HK-2 (cell line): ENCODE results near the gene MRGPRG.
"Not testable (repeated sequence)": the region's sequence is repeated elsewhere in the genome, so short reads cannot be mapped to it uniquely, and the experiment has no call there.

Experiments used
- DNase-seq: peaks from one replicate; pipeline ENCODE4 v3.0.0-alpha.2; 2018; ENCODE audit not compliant: unreplicated experiment

Gene MRGPRG

DNA sequence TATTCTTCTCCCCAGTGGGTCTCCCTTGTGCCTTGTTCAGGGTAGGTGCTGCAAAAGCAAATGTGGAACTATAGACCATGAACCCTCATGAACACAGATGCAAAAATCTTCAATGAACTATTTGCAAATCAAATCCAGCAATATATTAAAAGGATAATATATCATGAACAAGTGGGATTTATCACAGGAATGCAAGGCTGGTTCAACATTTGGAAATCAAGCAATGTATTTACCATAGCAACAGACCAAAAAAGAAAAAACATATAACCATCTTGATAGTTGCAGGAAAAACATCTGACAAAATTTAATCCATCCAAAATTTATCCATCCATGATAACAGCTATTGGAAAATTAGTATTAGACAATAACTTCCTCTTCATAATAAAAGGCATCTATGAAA, 42.1 kb downstream of the MRGPRG start:
- DNase-seq: no peak

DNA sequence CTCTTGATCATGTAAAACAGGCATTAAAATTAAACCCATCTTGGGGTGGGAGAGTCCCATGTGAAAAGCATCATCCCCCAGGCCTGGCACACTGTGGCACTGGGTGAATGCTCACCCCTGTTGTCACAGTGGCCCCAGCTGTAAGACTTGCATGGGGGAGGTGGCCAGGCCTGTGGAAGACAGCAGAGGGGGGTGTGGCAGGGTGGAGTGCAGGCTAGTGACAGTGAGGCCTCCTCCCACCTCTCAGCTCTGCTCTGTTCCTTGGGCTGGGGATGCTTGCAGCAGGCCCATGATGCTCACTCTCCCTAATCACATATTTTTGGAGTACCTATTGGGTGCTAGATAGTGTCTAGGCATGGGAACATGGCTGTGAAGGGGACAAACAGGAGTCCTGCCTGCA, 43.4 kb downstream of the MRGPRG start:
- DNase-seq: no peak

DNA sequence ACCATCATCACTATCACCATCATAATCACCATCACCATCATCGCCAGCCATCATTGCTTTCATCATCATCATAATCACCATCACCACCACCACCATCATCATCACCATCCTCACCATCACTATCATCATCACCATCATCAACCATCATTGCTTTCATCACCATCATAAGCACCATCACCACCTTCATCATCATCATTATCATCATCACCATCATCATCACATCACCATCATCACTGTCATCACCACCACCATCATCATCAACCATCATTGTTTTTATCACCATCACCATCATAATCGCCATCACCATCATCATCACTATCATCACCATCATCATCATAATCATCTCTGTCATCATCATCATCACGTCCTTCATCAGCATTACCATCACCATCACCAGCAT, 44.2 kb downstream of the MRGPRG start:
- no peak for DNase-seq

DNA sequence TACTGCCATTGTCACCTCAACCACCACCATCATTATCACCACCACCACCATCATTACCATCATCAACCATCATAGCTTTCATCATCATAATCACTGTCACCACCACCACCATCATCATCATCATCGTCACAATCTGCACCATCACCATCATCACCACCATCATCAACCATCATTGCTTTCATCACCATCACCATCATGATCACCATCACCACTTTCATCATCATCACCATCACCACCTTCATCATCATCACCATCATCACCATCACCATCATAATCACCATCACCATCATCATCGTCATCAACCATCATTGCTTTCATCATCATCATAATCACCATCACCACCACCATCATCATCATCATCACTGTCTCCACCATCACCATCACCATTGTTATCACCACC, 44.8 kb downstream of the MRGPRG start:
- no peak for DNase-seq

DNA sequence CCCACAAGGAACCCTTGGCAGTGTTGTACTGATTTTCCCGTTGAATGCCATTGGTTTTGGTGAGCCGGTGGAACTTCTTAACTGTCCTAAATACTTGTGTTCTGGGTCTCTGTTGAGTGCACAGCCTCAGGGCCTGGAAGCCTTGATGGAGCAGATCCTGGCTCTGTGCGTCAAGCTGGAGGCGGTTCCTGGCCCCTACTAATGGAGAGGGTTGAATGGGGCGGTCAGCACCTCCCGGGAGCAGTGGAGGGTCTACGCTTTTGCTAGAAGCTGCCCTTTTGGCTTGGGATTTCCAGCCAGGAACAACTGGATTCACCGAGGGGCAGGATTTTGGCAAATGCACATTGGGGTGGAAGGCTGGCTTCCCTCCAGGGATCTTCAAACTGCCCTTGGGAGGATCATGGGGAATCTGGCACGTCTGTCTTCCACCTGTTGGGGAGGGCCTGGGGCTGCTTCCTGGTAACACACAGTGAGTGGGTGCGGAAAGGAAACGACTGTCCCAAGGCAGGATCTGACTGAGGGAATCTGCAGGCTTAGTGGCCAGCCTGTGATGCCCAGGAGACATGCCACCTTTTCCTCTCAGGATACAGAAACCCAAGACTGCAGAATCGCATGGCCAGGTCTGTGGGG, 46.6 kb downstream of the MRGPRG start:
- DNase-seq: no peak

DNA sequence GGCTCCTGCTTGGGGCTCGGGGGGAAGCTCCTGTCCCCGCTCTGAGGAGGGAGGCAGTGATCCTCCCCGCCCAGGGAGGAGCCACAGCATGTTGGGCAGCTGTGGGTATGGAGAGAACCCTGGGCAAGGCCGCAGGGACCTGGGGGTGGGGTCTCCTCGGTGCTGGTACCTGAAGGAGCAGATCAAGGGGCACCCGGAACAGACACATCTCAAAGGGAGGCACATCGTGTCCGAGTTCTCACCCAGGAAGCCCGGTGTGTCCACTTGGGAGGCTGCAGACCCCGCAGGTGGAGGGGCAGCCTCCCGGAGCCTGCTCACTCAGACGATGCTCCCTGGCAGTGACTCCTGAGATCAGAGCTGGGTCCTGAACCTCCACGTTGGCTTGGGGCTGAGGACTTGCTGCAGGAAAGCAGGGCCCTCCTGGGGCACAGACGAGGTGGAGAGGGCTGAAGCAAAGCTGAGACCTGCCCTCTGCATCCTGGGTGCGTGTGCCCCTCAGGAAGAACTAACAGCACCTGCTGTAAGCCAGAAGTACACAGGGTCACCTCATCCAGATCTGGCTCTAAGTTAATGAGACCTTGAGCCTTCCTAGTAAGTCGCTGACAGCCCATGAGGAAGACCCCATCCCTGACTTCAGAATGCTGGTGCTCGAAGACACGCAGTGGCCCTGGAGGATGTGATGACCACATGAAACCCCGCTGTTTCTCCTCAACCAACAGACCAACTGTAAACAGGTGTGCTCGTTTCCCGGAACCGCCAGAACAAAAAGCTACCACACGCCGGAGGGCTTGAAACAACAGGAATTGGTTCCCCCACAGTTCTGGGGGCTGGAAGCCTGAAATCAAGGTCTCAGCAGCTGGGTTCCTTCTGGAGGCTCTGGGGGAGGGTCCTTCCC, 47.6 kb downstream of the MRGPRG start:
- no peak for DNase-seq

DNA sequence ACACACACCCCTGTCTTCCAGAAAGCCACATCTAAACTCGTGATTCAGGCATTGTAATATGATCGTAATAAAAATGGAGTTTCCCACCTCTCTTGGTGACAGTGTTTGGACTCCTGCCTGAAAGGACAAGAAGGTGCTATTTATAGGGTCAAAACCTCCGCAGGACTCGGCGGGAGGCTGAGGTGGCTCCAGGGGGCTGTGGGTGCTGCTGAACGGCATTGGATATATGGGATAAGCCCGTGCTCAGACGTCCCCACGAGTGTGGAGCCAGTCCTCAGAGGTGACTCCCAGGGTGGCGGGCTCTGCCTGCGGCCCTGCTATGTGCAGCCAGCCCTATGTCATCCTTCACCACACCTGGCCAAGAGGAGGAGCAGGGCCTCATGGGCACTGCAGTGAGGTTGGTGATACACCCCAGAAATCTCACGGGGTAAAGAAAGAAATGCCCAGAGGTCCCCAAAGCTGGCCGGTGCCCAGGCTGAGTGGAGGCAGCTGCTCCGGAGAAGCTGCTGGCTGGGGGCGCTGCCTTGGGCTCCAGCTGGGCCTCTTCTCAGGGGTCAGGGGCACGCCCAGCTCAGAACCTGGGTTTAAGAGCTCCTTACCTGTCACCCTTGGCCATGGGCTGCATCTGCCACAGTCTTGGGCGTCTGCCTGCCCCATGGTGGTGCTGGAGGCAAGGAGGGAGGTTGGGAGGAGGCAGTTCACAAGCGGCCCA, 48.4 kb downstream of the MRGPRG start:
- no peak for DNase-seq

DNA sequence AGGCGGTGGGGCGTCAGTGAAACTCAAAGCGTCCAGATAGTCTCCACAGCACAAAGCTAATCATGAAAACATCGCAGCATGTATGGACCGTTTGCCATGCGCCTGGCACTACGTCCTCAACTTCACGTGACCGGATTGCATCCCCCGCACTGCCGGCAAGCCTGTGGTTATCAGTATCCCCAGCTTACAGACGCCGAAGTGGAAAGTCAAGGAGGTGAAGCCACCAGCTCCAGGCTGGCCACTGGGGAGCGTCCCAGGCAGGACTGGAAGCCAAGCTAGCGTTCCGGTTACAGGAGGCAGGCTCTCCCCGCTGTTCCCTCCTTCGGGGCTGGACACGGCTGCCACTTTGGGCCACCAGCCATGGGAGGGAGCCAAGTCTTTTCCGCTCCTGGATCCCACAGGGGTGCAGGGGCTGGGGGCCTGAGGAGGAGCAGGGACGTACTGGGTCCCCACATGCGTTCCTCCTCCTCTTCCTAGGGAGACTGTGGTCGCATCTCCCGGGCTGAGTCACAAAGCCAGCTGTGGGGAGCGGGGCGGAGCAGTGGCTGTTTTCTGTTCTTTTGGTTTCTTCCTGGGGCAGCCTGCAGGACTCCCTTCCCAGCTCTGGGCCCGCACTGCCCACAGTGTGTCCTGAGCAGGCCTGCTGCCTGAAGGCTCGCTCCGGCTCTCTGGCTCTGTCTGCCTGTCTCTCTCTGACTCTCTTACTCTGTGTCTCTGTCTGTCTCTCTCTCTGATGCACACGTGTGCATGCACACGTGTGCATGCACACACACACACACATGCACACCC, 49.2 kb downstream of the MRGPRG start:
- DNase-seq: peak; percentile 44

DNA sequence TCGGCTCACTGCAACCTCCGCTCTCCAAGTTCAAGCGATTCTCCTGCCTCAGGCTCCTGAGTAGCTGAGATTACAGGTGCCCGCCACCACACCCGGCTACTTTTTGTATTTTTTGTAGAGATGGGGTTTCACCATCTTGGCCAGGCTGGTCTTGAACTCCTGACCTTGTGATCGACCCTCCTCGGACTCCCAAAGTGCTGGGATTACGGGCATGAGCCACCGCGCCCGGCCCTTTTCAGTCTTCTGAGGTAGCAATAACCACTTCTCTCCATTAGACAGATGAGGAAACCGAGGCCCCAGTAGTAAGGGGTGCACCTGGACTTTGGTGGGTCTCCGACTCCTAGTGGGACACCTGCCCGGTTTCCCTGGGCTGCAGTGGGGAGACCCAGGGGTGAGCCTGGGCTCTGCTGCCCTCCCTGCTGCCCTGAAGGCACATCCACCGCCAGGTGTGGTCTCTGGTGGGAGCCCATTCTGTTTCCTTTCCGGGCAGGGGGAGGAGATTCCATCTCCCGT, 49.8 kb downstream of the MRGPRG start:
- DNase-seq: not testable (repeated sequence)
